RWPE1 (cell line): ENCODE measurements around the gene ZNRD2.

Experiments used
- CTCF ChIA-PET: fragments of 350-600 bp; sonication (Branson Sonifier 250); formaldehyde crosslinking; extraction: SDS; loops from one replicate; lab custom pipeline; 2021; lab: Yijun Ruan, JAX
- POLR2A ChIA-PET: fragments of 400-600 bp; formaldehyde crosslinking; extraction: SDS; loops from one replicate; lab custom pipeline; 2020; ENCODE audit warnings: antibody characterized with exemption; ENCODE audit not compliant: low non-redundant PET; lab: Yijun Ruan, JAX
- DNase-seq: peaks from one replicate; pipeline ENCODE4 v3.0.0; 2012; ENCODE audit warnings: low spot score
- H3K27ac ChIP-seq: fragments of 450-650 bp; 2 replicates; pipeline ENCODE4 v1.5.1; 2017
- CTCF ChIP-seq: fragments of 450-650 bp; conservative IDR thresholded peaks from 2 replicates; pipeline ENCODE4 v1.5.1; 2017; ENCODE audit warnings: low read depth, mild to moderate bottlenecking

ZNRD2 gene

GRCh38 chr11:65565624-65566453, 4.4 kb upstream of the ZNRD2 start:
- ChIA-PET POLR2A (interaction anchor here (0.6 kb wide), 1 partner anchor 23 kb away, joined by 3 read pairs; no protein-coding TSS in a partner anchor), CTCF (interaction anchor here (0.8 to 1.1 kb wide), 4 partner anchors 18 to 28 kb away, joined by 3 to 6 read pairs (median 3); no protein-coding TSS in a partner anchor)
- H3K27ac ChIP-seq: peak overlapping the region; percentile 52
- TF ChIP-seq CTCF: no peak
- no peak for DNase-seq

- ChIA-PET POLR2A (interaction anchor here (1.2 kb wide), 1 partner anchor 29 kb away, joined by 10 read pairs; no protein-coding TSS in a partner anchor), CTCF (interaction anchor here (0.6 to 4.7 kb wide), 2 partner anchors 29 to 1108 kb away, joined by 3 to 95 read pairs; no protein-coding TSS in a partner anchor)
- no peak for TF ChIP-seq CTCF
- peak overlapping the region; percentile 98 for H3K27ac ChIP-seq
- no peak for DNase-seq
These were observed 909 bp upstream of the ZNRD2 start for GRCh38 chr11:65569164-65569972.

- TF ChIP-seq CTCF: no peak
- DNase-seq: no peak
- ChIA-PET CTCF (interaction anchor here (0.6 to 4.7 kb wide), 6 partner anchors 10 to 95 kb away, joined by 3 to 95 read pairs (median 4); no protein-coding TSS in a partner anchor), POLR2A (interaction anchor here (2.7 kb wide), 1 partner anchor 30 kb away, joined by 16 read pairs; no protein-coding TSS in a partner anchor)
- peak overlapping the region; percentile 98 for H3K27ac ChIP-seq
These were observed 1.1 kb downstream of the ZNRD2 start for GRCh38 chr11:65571420-65571819.

GRCh38 chr11:65571940-65572339, 1.7 kb downstream of the ZNRD2 start:
- peak overlapping the region; percentile 98 for H3K27ac ChIP-seq
- peak; percentile 65 for DNase-seq
- ChIA-PET CTCF (interaction anchor here (0.8 to 4.7 kb wide), 6 partner anchors 11 to 95 kb away, joined by 4 to 95 read pairs (median 4); no protein-coding TSS in a partner anchor), POLR2A (interaction anchor here (2.7 kb wide), 1 partner anchor 31 kb away, joined by 16 read pairs; no protein-coding TSS in a partner anchor)
- peak; percentile 51 for TF ChIP-seq CTCF

- H3K27ac ChIP-seq: peak within 1 kb of the TSS; percentile 98
- ChIA-PET POLR2A (interaction anchor here (0.5 to 2.7 kb wide), 3 partner anchors 31 to 150 kb away, joined by 3 to 16 read pairs (median 6); partner anchors contain the start of gene NEAT1), CTCF (interaction anchor here (0.6 to 4.7 kb wide), 9 partner anchors 13 to 156 kb away, joined by 3 to 95 read pairs (median 4); no protein-coding TSS in a partner anchor)
- no peak for TF ChIP-seq CTCF
- DNase-seq: peak; percentile 77
These were observed 2.2 kb downstream of the ZNRD2 start, which contains the start of gene FAM89B for GRCh38 chr11:65572356-65573051. TSS of gene FAM89B (plus strand) at chr11:65572538. CDS start at chr11:65572670, 132 bp downstream.
